GM21381 (cell line): ENCODE results near the gene PROSER3.

Experiments
- ATAC-seq: cut with Tn5 transposase; IDR thresholded peaks from one replicate; pipeline ENCODE4 v1.9.1; 2021; ENCODE audit warnings: mild to moderate bottlenecking, moderate library complexity; ENCODE audit not compliant: unreplicated experiment

Gene PROSER3

GRCh38 chr19:35775298-35776101, 17.5 kb downstream of the PROSER3 start, which contains the start of gene ARHGAP33:
TSS of gene ARHGAP33 (plus strand) at chr19:35775564. CDS start at chr19:35775659, 95 bp downstream.
- peak; percentile 88 for ATAC-seq

- ATAC-seq = no peak
Measured at GRCh38 chr19:35776102-35776788, 18.3 kb downstream of the PROSER3 start.

- no peak for ATAC-seq
Measured at GRCh38 chr19:35777086-35777841, 19.3 kb downstream of the PROSER3 start.

- no peak for ATAC-seq
Measured at GRCh38 chr19:35777961-35778360, 20.0 kb downstream of the PROSER3 start.

- no peak for ATAC-seq
Measured at GRCh38 chr19:35779033-35779432, 21.1 kb downstream of the PROSER3 start.

DNA sequence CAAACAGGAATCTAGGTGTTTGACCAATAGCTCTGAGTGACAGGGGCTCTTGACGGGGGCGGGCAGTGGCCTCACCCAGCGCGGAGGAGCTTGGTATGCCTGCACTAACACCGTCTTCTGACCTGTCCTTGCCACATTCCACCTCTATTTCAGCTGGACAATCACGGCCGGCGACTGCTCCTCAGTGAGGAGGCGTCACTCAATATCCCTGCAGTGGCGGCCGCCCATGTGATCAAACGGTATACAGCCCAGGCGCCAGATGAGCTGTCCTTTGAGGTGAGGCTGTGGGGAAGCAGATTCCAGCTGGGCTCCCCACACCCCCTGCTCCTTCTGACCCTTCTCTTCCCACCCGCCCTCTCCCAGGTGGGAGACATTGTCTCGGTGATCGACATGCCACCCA, 22.1 kb downstream of the PROSER3 start:
- ATAC-seq = no peak

GRCh38 chr19:35780717-35781116, 22.7 kb downstream of the PROSER3 start:
- ATAC-seq = no peak

DNA sequence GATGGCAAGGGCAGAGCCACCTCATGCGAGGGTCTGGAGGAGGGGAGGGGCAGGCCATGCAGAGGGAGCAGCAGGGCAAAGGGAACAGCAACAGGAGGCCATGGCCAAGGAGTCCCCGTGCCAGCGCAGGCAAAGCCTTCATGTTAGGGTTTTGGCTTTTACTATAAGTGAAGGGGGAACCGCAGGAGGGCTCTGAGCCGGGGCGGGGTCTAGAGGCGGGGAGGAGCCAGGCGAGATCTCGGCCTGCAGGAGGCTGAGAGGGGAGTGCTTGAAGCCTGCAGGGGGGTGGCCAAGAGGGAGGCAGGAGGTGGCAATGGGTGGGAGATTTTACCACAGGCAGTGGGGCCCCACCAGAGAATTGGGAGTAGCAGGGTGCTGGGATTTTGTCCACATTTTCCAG, 23.7 kb downstream of the PROSER3 start:
- no peak for ATAC-seq

DNA sequence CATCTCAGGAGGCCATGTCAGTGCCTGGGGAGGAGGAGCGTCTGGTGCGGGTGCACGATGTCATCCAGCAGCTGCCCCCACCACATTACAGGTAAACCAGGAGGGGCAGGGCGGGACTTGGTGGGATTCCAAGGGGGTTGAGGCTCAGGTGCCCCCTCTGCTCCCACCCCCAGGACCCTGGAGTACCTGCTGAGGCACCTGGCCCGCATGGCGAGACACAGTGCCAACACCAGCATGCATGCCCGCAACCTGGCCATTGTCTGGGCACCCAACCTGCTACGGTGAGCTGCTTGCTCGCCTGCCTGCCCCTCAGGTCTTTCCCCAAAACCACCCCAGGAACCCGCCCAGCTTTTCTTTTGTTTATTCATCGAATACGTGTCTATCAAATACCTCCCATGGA, 24.6 kb downstream of the PROSER3 start:
- no peak for ATAC-seq

GRCh38 chr19:35783469-35784434, 25.8 kb downstream of the PROSER3 start:
- no peak for ATAC-seq

GRCh38 chr19:35784503-35785338, 26.7 kb downstream of the PROSER3 start:
- ATAC-seq = no peak

DNA sequence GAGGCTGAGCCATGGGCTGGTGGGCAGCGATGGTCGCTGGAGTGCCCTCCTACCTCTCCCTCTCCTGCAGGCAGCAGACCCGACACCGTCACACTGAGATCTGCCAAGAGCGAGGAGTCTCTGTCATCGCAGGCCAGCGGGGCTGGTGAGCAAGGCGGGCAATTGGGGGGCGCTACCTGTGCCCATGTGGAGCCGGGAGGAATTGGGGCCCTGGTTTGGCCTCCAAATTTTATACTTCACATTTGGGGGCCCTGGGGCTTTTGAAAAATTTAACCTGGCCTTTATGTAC, 27.3 kb downstream of the PROSER3 start:
- no peak for ATAC-seq

- ATAC-seq = no peak
Measured at GRCh38 chr19:35786299-35787160, 28.6 kb downstream of the PROSER3 start.

GRCh38 chr19:35787227-35787799, 29.3 kb downstream of the PROSER3 start:
- no peak for ATAC-seq

DNA sequence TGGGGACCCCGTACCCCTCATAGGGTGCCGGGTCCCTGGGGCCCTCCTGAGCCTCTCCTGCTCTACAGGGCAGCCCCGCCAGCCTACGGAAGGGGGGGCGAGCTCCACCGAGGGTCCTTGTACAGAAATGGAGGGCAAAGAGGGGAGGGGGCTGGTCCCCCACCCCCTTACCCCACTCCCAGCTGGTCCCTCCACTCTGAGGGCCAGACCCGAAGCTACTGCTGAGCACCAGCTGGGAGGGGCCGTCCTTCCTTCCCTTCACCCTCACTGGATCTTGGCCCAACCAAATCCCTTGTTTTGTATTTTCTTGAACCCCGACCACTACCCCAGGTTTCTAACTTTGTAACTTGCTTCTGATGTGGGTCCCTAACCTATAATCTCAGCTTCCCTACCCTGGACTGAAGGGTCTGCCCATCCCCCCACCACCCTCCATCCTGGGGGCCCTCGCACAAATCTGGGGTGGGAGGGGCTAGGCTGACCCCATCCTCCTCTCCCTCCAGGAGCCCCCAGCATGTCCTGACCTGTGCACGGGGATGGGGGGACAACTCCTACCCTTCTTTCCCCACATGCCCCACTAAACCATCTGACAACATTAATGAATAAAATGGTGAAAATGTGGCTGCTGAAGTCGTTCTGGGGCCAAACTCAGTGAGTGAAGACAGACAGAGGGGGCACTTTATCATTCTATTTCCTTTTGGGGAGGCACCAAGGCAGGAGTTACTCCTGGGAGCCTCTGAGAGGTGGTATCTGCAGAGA, 30.4 kb downstream of the PROSER3 start:
- ATAC-seq = no peak

DNA sequence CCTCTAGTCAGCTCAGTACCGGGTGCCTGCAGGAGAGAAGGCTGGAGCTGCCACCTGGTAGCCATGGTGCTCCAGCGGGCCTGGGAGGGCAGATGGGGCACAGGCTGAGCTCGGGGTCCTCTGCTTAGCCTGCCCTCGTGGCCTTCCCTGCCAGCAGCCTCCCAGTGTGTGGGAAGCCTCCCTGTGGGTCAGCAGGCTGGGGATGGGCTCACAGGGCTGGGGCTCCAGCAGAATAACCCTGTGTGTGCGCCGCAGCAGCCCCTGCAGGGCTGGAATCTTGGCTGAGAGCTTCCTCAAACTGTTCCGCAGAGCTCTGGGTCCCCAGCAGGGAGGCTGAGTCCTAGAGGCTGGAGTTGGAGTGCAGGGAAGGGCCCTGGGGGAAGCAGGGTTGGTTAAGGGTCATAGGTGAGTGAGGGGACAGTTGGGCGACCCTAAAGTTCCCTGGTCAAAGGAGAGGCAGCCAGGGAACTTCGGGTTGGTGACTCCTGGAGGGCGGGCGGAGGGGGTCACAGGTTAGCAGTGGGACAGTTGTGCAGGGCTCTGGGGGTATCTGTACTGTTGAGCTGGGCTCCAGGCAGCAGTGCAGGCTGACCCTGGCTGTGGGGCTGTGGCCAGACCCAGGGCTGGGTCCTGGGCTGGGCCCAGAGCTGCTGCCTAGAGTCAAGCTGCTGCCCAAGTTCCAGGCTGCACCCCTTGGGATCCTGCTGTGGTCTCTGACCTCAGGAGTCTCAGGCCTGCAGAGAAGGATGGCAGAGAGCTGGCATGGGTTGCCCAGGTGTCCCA, 31.4 kb downstream of the PROSER3 start:
- ATAC-seq = no peak
